KMS-11 (cell line): Measurements from ENCODE around the gene GBA2.

Experiments used
- H2AFZ ChIP-seq: fragments of 200-600 bp; sonication (generic); 2 replicates; pipeline ENCODE4 v1.6.1; 2016; ENCODE audit warnings: antibody characterized with exemption, mixed run types, low read depth
- H3K27ac ChIP-seq: fragments of 200-600 bp; sonication (generic); 2 replicates; pipeline ENCODE4 v1.6.1; 2016; ENCODE audit warnings: mild to moderate bottlenecking, mixed run types
- H3K27me3 ChIP-seq: fragments of 200-600 bp; sonication (generic); 2 replicates; pipeline ENCODE4 v1.6.1; 2017; ENCODE audit warnings: mild to moderate bottlenecking, low read depth, mixed run types, moderate library complexity; ENCODE audit not compliant: insufficient read depth
- H3K36me3 ChIP-seq: fragments of 200-600 bp; sonication (generic); 2 replicates; pipeline ENCODE4 v1.6.1; 2017; ENCODE audit warnings: mild to moderate bottlenecking, mixed run types; ENCODE audit not compliant: insufficient read depth
- H3K4me1 ChIP-seq: fragments of 200-600 bp; sonication (generic); 2 replicates; pipeline ENCODE4 v1.6.1; 2016; ENCODE audit warnings: mild to moderate bottlenecking, low read depth, mixed run types; ENCODE audit not compliant: poor library complexity, severe bottlenecking
- H3K4me2 ChIP-seq: fragments of 200-600 bp; sonication (generic); 2 replicates; pipeline ENCODE4 v1.7.0; 2016; ENCODE audit warnings: mild to moderate bottlenecking, mixed run types
- H3K4me3 ChIP-seq: fragments of 200-600 bp; sonication (generic); IDR thresholded peaks from 2 replicates; pipeline ENCODE4 v1.6.1; 2017; ENCODE audit warnings: low read depth, low read length, mixed read lengths; ENCODE audit not compliant: insufficient read depth
- H3K79me2 ChIP-seq: fragments of 200-600 bp; sonication (generic); 2 replicates; pipeline ENCODE4 v1.6.1; 2016; ENCODE audit warnings: low read depth, mixed run types; ENCODE audit not compliant: insufficient read depth
- H3K9ac ChIP-seq: fragments of 200-600 bp; sonication (generic); 2 replicates; pipeline ENCODE4 v1.6.1; 2016; ENCODE audit warnings: mild to moderate bottlenecking, mixed run types
- H4K20me1 ChIP-seq: fragments of 200-600 bp; sonication (generic); 2 replicates; pipeline ENCODE4 v1.6.1; 2016; ENCODE audit warnings: mild to moderate bottlenecking, mixed run types; ENCODE audit not compliant: insufficient read depth
- CTCF ChIP-seq: fragments of 200-600 bp; sonication (generic); conservative IDR thresholded peaks from 2 replicates; pipeline ENCODE4 v1.6.1; 2017; ENCODE audit warnings: low read depth, mild to moderate bottlenecking, antibody characterized with exemption, low read length, moderate library complexity, mixed read lengths

Gene GBA2

GRCh38 chr9:35778496-35778895 lies 29.5 kb upstream of the GBA2 start:
- no peak overlapping the region for H3K9ac ChIP-seq
- H4K20me1 ChIP-seq, result no peaks in the 10 kb centered on the region
- no peak for TF ChIP-seq CTCF
- no peak overlapping the region for H3K4me2 ChIP-seq
- H3K4me3 ChIP-seq, result no peak overlapping the region
- H3K27me3 ChIP-seq, result no peaks in the 10 kb centered on the region
- H3K27ac ChIP-seq, result no peak overlapping the region
- H3K4me1 ChIP-seq, result peaks cover 10% of the 10 kb centered on the region
- no peaks in the 10 kb centered on the region for H3K79me2 ChIP-seq
- no peak overlapping the region for H2AFZ ChIP-seq
- H3K36me3 ChIP-seq, result no peaks in the 10 kb centered on the region

- H3K27me3 ChIP-seq, result no peaks in the 10 kb centered on the region
- no peaks in the 10 kb centered on the region for H3K79me2 ChIP-seq
- H3K27ac ChIP-seq, result no peak overlapping the region
- H3K36me3 ChIP-seq, result no peaks in the 10 kb centered on the region
- no peak overlapping the region for H3K4me3 ChIP-seq
- H3K9ac ChIP-seq, result no peak overlapping the region
- H3K4me1 ChIP-seq, result peaks cover 10% of the 10 kb centered on the region
- H3K4me2 ChIP-seq, result no peak overlapping the region
- TF ChIP-seq CTCF, result no peak
- H2AFZ ChIP-seq, result no peak overlapping the region
- no peaks in the 10 kb centered on the region for H4K20me1 ChIP-seq
Observed at GRCh38 chr9:35776018-35776417, 27.0 kb upstream of the GBA2 start.

GRCh38 chr9:35774907-35775635 lies 26.0 kb upstream of the GBA2 start:
- no peaks in the 10 kb centered on the region for H3K79me2 ChIP-seq
- peaks cover 10% of the 10 kb centered on the region for H3K4me1 ChIP-seq
- H3K9ac ChIP-seq, result no peak overlapping the region
- no peak overlapping the region for H3K27ac ChIP-seq
- no peak for TF ChIP-seq CTCF
- no peak overlapping the region for H3K4me2 ChIP-seq
- H2AFZ ChIP-seq, result no peak overlapping the region
- H3K4me3 ChIP-seq, result no peak overlapping the region
- H3K27me3 ChIP-seq, result no peaks in the 10 kb centered on the region
- no peaks in the 10 kb centered on the region for H3K36me3 ChIP-seq
- H4K20me1 ChIP-seq, result no peaks in the 10 kb centered on the region

- H3K4me3 ChIP-seq, result no peak overlapping the region
- no peaks in the 10 kb centered on the region for H4K20me1 ChIP-seq
- H3K79me2 ChIP-seq, result 0 out of 2 replicates have a peak, but pooled peaks cover 2% of the 10 kb centered on the region
- no peaks in the 10 kb centered on the region for H3K27me3 ChIP-seq
- H3K4me2 ChIP-seq, result no peak overlapping the region
- H3K36me3 ChIP-seq, result no peaks in the 10 kb centered on the region
- H3K27ac ChIP-seq, result no peak overlapping the region
- H3K9ac ChIP-seq, result no peak overlapping the region
- H2AFZ ChIP-seq, result no peak overlapping the region
- H3K4me1 ChIP-seq, result peaks cover 10% of the 10 kb centered on the region
- no peak for TF ChIP-seq CTCF
Observed at GRCh38 chr9:35771943-35772342, 22.9 kb upstream of the GBA2 start.
